Articular chondrocyte of knee joint (primary cell): ENCODE data around the gene HEATR3. TPM values are rescaled to one million over a fixed set of nuclear protein-coding genes. Genes with fewer than 3 reads are reported as not detected.

ENCODE experiments used
- small RNA-seq: library from RNA; depleted of rRNA; stranded (forward); fragments of <200 nt; gene quantifications from one replicate; pipeline ENCODE3, GENCODE V24; 2012
- total RNA-seq: library from RNA; depleted of rRNA; stranded (reverse); fragments of >200 nt; gene quantifications from 2 replicates; pipeline ENCODE4 v1.2.3, GENCODE V29; 2012

Gene HEATR3, protein sequence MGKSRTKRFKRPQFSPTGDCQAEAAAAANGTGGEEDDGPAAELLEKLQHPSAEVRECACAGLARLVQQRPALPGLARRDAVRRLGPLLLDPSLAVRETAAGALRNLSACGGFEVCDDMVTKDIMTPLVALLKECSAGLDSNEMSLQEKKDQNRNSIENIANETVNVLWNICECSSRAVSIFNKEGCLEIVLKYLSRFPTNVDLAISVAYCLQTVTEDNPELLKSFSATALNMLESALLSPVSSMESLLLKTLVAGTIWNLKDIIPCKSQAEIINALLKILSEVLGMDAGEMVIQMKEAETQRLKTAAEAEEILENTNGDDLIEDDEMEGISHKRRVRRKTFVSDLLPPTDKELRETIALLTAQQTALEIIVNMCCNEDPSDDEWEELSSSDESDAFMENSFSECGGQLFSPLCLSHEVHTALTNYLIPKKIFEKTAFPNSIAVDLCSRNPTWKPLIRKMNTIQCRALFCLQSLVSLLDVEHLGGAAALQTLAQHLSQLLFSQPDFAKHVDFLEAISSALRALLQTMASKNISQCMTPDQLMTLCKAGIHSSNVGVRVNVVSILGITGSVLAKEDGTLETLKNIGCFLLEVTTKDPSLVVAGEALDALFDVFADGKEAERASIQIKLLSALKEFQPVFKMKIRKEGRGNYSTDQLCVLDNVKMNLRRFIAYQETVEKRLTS
- 16.9 and 21.1 TPM in 2 replicates for total RNA-seq

DNA sequence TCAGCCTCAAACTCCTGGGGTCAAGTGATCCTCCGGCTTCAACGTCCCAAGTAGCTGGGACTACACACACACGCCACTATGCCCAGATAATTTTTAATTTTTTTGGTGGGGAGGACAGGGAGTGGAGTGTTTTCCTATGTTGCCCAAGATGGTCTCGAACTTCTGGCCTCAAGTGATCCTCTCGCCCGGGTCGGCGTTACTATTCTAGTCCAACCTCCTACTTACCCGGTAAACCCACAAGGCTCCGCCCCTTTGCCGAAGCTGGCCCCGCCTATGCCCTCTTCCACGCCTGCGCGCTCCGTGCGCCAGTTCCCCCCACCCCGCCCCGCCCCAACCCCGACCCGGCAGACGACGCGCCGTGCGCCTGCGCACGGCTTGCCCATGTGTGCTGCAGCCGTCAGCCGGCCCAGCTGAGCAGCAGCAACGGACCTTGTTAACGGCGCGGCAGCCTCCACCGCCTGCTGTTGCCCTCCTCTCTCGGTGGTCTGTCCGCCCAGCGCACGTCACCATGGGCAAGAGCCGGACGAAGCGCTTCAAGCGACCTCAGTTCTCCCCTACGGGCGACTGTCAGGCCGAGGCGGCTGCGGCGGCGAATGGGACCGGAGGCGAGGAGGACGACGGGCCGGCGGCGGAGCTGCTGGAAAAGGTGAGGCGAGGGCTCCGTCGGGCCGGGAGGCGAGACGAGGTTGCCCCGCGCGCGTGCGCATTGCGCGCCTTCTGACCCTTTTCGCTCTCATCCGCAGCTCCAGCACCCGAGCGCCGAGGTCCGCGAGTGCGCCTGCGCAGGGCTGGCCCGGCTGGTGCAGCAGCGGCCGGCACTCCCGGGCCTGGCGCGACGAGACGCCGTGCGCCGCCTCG is at the start of gene HEATR3:
Gene HEATR3, plus strand, starts transcription at position 347 of the 858 bp plus-strand sequence. Its CDS starts 162 bp downstream, at position 509.

DNA sequence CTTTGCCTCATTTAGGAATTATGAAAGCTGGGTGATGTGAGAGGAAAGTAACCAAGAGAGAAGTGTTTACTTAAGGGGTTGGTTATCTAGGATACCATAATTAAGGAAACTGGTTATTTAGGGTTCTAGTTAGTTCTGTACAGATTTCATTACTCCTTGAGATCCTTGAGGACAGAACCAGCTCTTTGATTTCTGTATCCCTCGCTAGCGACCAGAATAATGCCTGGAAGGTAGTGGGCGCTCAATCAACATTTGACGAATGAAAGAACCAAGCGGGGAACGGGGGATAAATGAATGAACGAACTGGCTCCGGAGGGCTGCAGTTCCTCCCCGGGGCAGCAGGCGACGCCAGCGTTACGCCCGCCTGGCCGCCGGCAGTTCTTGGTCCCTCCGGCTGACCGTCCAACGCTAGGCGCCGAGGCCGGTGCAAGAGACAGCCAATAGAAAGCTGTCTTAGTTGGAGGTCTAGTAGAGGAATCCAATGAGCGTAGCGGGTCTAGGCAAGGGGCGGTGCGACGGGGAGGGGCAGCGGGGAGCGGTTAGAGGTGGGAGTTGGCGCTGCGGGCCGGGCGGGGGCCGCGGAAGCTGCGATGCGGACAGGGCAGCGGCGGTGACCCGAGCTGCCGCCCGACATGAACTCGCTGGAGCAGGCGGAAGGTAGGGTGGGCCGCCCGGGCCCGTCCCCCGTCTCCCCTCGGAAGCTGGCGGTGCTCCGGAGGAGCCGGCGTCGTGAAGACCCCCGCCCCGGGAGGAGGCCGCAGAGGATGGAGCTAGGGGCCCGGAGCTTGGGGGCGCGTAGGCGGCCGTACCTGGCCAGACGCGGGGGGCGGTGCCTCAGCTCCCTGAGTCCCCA is 40.9 kb upstream of the HEATR3 start, which contains the start of gene CNEP1R1:
Gene CNEP1R1, plus strand, starts transcription at position 542 of the 853 bp plus-strand sequence. Its CDS starts 91 bp downstream, at position 633.

DNA sequence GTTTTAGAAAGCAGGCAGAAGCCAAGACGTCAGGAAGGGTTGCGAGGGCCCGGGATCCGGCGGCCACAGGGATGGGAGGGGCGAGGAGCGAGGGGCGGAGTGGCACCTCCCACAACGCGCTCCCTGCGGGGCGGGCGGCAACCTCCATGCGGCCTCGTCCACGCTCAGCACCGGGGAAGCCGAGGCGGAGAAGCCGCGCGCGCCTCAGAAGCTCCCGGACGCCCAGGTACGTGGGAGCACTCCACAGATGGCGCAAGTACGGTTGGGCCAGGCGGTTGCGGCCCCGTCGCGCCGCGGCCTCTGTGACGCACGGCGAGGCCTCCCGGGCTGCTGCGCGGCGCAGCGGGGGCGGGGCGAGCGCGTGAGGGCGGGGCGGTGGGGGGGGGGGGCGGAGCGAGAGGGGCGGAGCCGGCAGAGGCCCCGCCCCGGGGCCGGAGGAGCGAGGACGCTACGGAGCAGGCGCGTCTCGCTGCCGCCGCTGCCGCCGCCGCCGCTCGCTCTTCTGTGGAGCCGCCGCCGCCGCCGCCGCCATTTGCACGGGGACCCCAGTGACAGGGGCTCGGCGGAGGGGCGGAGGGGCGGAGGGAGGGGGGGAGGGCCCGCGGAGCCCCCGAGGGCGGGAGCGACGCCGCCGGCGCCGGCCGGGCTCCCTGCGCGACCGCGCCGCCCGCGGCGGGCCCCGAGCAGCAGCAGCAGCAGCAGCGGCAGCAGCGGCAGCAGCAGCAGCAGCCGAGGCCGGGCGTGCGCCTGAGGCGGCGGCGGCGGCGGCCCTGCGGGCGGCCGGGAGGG is 87.2 kb downstream of the HEATR3 start, which contains the start of gene TENT4B:
Gene TENT4B, plus strand, starts transcription at position 500 of the 789 bp plus-strand sequence. CDS start 316 bp downstream, outside the sequence.

Small RNAs within 50 kb of the gene (small RNA-seq; reads per million reads assigned to genes)
- gene RF00017 (not detected), gene RF00156 (not detected), gene RNY4P3 (0.19 reads per million), gene RPL10P14 (not detected)

Other genes with a start within 250 kb of the HEATR3 start
- gene ZNF423, start 209.9 kb upstream of the HEATR3 start, total RNA-seq = 1.0 and 3.4 TPM in 2 replicates
- 34.0 and 40.1 TPM in 2 replicates for gene CNEP1R1, start 40.7 kb upstream of the HEATR3 start, total RNA-seq
- gene TENT4B, start 87.3 kb downstream of the HEATR3 start, total RNA-seq = 10.3 and 13.1 TPM in 2 replicates
- gene ADCY7, start 200.6 kb downstream of the HEATR3 start, total RNA-seq = 72.3 and 86.5 TPM in 2 replicates